ENCODE results near the gene MME.

The MME gene

DNA sequence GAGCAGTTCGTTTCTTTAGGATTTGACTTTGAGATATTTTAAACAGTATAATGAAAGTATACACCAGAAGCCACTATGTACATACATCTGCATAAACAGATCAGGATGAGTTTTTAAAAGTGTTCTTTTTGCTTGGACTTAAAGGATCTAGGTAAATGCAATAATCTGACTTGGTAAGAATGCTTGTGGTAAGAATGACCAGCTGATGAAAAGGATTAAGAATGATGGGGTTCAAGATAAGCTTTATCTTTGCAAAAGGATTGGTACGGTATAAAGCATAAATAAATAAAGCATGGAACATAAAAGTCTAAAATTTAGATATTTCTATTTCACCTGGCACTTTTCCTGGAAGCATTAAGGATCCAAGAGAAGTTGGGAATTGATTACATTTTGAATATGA, 9.8 kb upstream of the MME start:
- no peaks in the 10 kb centered on the region for H3K27me3 Mint-ChIP-seq
- no peaks in the 10 kb centered on the region for H3K36me3 Mint-ChIP-seq (ENCODE audit: low read depth)
- H3K4me3 Mint-ChIP-seq: no peak overlapping the region
- peaks cover 20% of the 10 kb centered on the region for H3K9me3 Mint-ChIP-seq
- intact Hi-C loops (cut with micrococcal nuclease): no loop called here
- H3K4me1 Mint-ChIP-seq (ENCODE audit: low read depth): no peaks in the 10 kb centered on the region
- no peak overlapping the region for H3K27ac Mint-ChIP-seq

DNA sequence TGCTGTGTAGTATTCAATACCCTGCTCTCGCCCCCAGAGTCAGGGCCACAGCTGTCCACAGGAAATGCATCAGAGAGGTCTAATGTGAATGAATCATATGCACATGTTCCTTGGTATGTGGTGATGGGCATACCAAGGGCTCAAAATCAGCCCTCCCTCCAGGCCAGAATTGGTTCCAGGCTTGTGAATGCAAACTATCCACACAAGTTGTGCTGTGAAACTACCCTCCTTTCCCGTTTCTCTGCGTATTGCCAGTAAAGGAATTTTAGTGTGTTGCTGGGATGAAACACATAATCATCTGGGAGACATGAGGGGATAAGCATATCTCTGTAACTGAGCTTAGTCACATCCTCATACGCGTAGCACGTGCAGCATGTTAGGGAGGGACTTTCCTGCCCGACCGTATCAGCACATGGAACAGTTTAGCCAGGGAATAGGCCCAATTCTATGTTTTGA, 9.2 kb upstream of the MME start:
- no peaks in the 10 kb centered on the region for H3K27me3 Mint-ChIP-seq

DNA sequence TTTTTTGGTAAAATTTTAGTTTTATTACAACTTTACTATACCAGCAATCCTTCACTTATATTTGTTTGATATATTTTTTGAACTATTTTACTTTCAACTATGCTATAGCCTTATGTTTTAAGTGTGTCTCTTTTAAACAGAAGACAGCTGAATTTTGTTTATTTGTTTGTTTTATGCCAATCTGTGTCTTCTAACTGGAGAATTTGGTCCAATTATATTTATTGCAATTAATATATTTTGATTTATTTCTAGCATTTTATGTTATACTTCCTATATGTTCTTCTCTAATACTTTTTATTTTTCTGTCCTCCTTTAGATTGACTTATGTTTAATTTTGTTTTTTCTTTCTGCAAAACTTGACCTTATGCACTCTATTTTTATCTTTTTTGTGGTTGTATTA, 4.9 kb upstream of the MME start:
- intact Hi-C loops (cut with micrococcal nuclease): no loop called here
- no peak overlapping the region for H3K4me3 Mint-ChIP-seq
- H3K27me3 Mint-ChIP-seq: peaks cover 27% of the 10 kb centered on the region
- H3K27ac Mint-ChIP-seq: no peak overlapping the region
- peaks cover 14% of the 10 kb centered on the region for H3K4me1 Mint-ChIP-seq (ENCODE audit: low read depth)
- peaks cover 26% of the 10 kb centered on the region for H3K9me3 Mint-ChIP-seq
- H3K36me3 Mint-ChIP-seq (ENCODE audit: low read depth): no peaks in the 10 kb centered on the region

More for the DNA sequence above, 9.2 kb upstream of the MME start:
- H3K4me1 Mint-ChIP-seq (ENCODE audit: low read depth): no peaks in the 10 kb centered on the region
- no peaks in the 10 kb centered on the region for H3K36me3 Mint-ChIP-seq (ENCODE audit: low read depth)
- no peak overlapping the region for H3K27ac Mint-ChIP-seq
- intact Hi-C loops (cut with micrococcal nuclease): no loop called here
- no peak overlapping the region for H3K4me3 Mint-ChIP-seq
- peaks cover 26% of the 10 kb centered on the region for H3K9me3 Mint-ChIP-seq

GRCh38 chr3:155076888-155077287, 3.2 kb upstream of the MME start:
- intact Hi-C loops (cut with micrococcal nuclease): no loop called here
- H3K4me3 Mint-ChIP-seq: no peak overlapping the region
- peaks cover 43% of the 10 kb centered on the region for H3K27me3 Mint-ChIP-seq
- H3K9me3 Mint-ChIP-seq: peaks cover 24% of the 10 kb centered on the region
- H3K36me3 Mint-ChIP-seq (ENCODE audit: low read depth): no peaks in the 10 kb centered on the region
- no peak overlapping the region for H3K27ac Mint-ChIP-seq
- peaks cover 21% of the 10 kb centered on the region for H3K4me1 Mint-ChIP-seq (ENCODE audit: low read depth)

DNA sequence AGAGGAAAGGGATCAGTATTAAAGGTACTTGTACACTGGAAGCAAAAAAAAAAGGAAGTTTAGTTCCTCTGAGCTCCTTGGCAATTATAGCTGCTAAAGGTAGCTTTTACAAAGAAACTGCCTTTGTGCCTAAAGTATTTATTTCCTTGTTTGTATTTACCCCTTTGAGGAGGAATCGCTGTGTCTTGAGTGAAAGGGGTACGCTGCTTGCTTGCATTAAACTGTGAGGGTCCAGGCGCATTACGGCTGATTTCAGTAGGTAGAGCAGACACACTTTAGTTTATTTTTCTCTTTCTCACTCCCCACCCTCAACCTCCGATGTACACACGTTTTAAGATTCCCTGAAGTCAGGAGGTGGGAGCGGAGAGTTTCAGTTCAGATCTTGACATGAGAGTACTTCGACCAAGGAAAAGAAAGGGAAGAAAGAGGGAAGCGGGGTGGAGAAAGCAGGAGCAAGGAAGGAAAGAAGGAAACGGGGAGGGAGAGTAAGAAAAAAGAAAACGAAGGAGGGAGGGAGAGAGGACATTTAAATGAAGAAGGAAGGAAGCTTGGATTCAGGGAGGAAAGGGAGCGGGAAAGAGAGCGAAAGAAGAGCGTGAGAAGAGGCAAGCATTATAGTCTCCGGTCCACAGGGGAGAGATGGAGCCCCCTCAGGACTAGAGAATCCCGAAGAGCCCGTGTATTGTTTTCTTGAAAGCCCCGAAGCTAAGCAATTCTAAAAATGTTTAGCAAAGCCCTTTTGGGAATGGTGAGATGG, 1.2 kb upstream of the MME start:
- intact Hi-C loops (cut with micrococcal nuclease): no loop called here
- H3K27me3 Mint-ChIP-seq: peaks cover 45% of the 10 kb centered on the region

DNA sequence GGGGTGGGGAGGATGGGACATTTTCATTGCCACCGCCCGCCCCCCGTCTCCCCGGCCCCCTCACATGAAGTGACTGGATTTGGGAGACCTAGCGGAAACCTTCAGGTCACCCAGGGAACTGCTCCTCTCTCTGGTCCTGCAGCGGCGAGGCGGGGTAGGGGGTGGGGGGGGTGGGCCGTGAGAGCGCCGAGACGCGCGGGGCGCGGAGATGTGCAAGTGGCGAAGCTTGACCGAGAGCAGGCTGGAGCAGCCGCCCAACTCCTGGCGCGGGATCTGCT, 712 bp upstream of the MME start:
- Mint-ChIP-seq H3K4me3 (peak overlapping the region; percentile 71), H3K4me1 (ENCODE audit: low read depth) (peaks cover 21% of the 10 kb centered on the region), H3K27me3 (peaks cover 45% of the 10 kb centered on the region), H3K36me3 (ENCODE audit: low read depth) (no peaks in the 10 kb centered on the region), H3K9me3 (peaks cover 11% of the 10 kb centered on the region), H3K27ac (no peak overlapping the region)
- intact Hi-C loops (cut with micrococcal nuclease): no loop called here

More for the DNA sequence above, 1.2 kb upstream of the MME start:
- Mint-ChIP-seq H3K4me3 (peak overlapping the region; percentile 71), H3K27ac (no peak overlapping the region), H3K36me3 (ENCODE audit: low read depth) (no peaks in the 10 kb centered on the region), H3K9me3 (peaks cover 16% of the 10 kb centered on the region), H3K4me1 (ENCODE audit: low read depth) (peaks cover 21% of the 10 kb centered on the region)

GRCh38 chr3:155080692-155081091, 573 bp downstream of the MME start:
- intact Hi-C loops (cut with micrococcal nuclease): no loop called here
- Mint-ChIP-seq H3K4me3 (peak overlapping the region; percentile 23), H3K9me3 (peaks cover 2% of the 10 kb centered on the region), H3K27me3 (peaks cover 45% of the 10 kb centered on the region), H3K27ac (no peak overlapping the region), H3K4me1 (ENCODE audit: low read depth) (peaks cover 21% of the 10 kb centered on the region), H3K36me3 (ENCODE audit: low read depth) (no peaks in the 10 kb centered on the region)

GRCh38 chr3:155083313-155083905, 3.3 kb downstream of the MME start:
- Mint-ChIP-seq H3K27ac (no peak overlapping the region), H3K27me3 (peaks cover 40% of the 10 kb centered on the region), H3K36me3 (ENCODE audit: low read depth) (no peaks in the 10 kb centered on the region), H3K4me3 (no peak overlapping the region), H3K9me3 (no peaks in the 10 kb centered on the region), H3K4me1 (ENCODE audit: low read depth) (peaks cover 21% of the 10 kb centered on the region)
- intact Hi-C loops (cut with micrococcal nuclease): no loop called here

DNA sequence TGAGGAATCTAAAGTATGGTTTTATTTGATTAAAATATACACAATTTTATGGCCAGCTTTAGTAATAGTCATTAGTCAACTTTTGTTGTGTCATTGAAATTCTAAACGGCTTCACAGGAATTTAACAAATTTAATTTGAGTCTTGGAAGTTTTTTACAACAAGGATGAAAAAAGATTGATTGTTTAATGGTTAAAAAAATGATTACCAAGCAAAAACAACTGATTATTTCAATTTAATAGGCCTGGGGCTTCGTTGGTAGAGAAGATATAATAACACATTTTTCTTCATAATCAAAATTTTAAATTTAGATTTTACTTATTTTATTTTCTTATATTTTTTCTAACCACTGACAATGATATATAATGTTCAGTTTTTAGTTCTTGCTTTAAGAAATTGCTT, 4.4 kb downstream of the MME start:
- Mint-ChIP-seq H3K27me3 (peaks cover 30% of the 10 kb centered on the region), H3K27ac (no peak overlapping the region), H3K4me1 (ENCODE audit: low read depth) (peaks cover 13% of the 10 kb centered on the region), H3K36me3 (ENCODE audit: low read depth) (no peaks in the 10 kb centered on the region), H3K4me3 (no peak overlapping the region), H3K9me3 (no peaks in the 10 kb centered on the region)
- intact Hi-C loops (cut with micrococcal nuclease): no loop called here

- intact Hi-C loops (cut with micrococcal nuclease): no loop called here
- H3K4me3 Mint-ChIP-seq: no peak overlapping the region
- H3K4me1 Mint-ChIP-seq (ENCODE audit: low read depth): no peaks in the 10 kb centered on the region
- no peaks in the 10 kb centered on the region for H3K36me3 Mint-ChIP-seq (ENCODE audit: low read depth)
- no peak overlapping the region for H3K27ac Mint-ChIP-seq
- H3K27me3 Mint-ChIP-seq: peaks cover 15% of the 10 kb centered on the region
- H3K9me3 Mint-ChIP-seq: no peaks in the 10 kb centered on the region
These were observed 5.9 kb downstream of the MME start for GRCh38 chr3:155086051-155086450.

DNA sequence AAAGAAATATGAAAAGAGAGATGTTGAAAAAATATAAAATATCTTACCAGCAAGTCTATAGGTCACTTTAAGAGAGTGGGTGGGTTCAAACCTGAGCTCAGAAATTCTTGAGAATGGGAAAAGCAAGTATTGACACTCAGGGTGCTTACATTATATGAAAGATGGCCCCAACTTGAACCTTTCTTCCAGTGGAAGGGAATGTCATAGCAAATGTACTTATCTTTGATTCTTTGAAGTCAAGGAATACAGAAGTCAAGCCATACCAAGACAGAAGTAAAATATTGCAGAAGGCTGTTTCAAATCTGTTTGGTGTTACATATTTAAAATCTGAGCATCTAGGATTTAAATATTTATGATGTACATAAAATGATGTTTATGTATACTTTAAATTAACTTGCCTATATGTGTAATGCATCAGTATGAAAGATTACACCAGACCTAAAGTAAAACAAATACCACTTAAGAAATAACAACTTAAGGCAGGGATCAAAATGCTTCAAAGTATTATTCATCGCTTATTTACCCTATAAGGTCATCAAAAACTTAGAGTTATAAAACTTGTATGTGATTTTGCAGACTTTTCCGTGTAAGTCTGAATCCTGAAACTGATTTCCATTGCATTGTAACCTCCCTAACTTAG, 8.7 kb downstream of the MME start:
- no peaks in the 10 kb centered on the region for H3K36me3 Mint-ChIP-seq (ENCODE audit: low read depth)
- peaks cover 5% of the 10 kb centered on the region for H3K27me3 Mint-ChIP-seq
- intact Hi-C loops (cut with micrococcal nuclease): no loop called here
- H3K4me3 Mint-ChIP-seq: no peak overlapping the region
- H3K9me3 Mint-ChIP-seq: no peaks in the 10 kb centered on the region
- H3K27ac Mint-ChIP-seq: no peak overlapping the region
- H3K4me1 Mint-ChIP-seq (ENCODE audit: low read depth): no peaks in the 10 kb centered on the region

- H3K9me3 Mint-ChIP-seq: no peaks in the 10 kb centered on the region
- H3K4me3 Mint-ChIP-seq: no peak overlapping the region
- H3K27me3 Mint-ChIP-seq: peaks cover 5% of the 10 kb centered on the region
- H3K36me3 Mint-ChIP-seq (ENCODE audit: low read depth): no peaks in the 10 kb centered on the region
- H3K27ac Mint-ChIP-seq: no peak overlapping the region
- intact Hi-C loops (cut with micrococcal nuclease): no loop called here
- H3K4me1 Mint-ChIP-seq (ENCODE audit: low read depth): no peaks in the 10 kb centered on the region
These were observed 9.4 kb downstream of the MME start for GRCh38 chr3:155089495-155089894.

DNA sequence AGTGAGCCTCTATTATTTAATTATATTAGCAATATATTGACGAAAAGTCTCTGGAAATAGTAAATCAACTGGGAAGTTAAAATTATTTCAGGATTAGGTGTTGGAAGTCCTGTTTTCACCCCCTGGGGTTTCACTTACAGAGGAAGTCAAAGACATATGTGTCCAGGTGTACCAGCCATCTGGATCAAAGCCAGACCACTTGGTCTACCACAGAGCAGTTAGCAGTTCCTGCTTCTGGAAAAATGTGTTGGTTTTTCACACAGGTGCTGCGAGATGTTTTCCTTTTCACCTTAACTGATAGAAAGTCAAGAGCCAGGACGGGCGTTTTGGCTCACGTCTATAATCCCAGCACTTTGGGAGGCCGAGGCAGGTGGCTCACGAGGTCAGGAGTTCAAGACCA, 13.1 kb downstream of the MME start:
- H3K4me3 Mint-ChIP-seq: no peak overlapping the region
- H3K36me3 Mint-ChIP-seq (ENCODE audit: low read depth): no peaks in the 10 kb centered on the region
- intact Hi-C loops (cut with micrococcal nuclease): no loop called here
- no peaks in the 10 kb centered on the region for H3K9me3 Mint-ChIP-seq
- H3K4me1 Mint-ChIP-seq (ENCODE audit: low read depth): no peaks in the 10 kb centered on the region
- H3K27ac Mint-ChIP-seq: no peak overlapping the region
- H3K27me3 Mint-ChIP-seq: no peaks in the 10 kb centered on the region

DNA sequence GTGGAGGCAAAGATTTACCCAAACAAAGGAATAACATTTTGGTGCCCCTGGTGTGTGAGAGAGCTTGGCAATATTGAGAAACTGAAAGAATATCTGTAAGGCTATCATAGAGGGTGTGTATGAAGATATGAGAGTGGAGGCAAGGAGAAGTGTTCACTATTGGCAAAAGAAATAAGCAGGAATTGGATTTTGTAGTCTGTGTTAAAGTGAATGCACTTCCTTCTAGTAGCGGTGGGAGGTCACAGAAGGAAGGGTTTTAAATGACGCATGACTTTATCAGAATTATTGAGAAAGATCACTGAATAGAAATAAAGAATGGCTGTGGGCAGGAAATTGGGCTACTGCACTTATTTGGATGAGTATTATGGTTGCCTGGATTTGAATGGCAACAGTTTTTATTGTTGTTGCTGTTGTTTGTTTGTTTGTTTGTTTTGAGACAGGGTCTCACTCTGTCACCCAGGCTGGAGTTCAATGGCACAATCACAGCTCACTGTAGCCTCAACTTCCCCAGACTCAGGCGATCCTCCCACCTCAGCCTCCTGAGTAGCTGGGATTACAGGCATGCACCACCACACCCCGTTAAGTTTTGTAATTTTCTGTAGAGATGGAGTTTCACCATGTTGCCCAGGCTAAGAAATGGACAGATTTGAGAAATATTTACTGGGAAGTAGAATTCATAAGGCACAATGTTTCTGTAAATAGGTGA, 16.3 kb downstream of the MME start:
- Mint-ChIP-seq H3K27ac (no peak overlapping the region), H3K36me3 (ENCODE audit: low read depth) (no peaks in the 10 kb centered on the region), H3K4me3 (no peak overlapping the region), H3K4me1 (ENCODE audit: low read depth) (no peaks in the 10 kb centered on the region), H3K27me3 (no peaks in the 10 kb centered on the region), H3K9me3 (no peaks in the 10 kb centered on the region)
- intact Hi-C loops (cut with micrococcal nuclease): no loop called here
